Activated CD8-positive, alpha-beta memory T cell treated with anti-CD3 and anti-CD28 coated beads, Interleukin-2, amount 10 ng/mL, durations not matched to agents 7 days and 5 days (primary cell): ENCODE measurements around the gene PRKCE. TPM values are rescaled to one million over a fixed set of nuclear protein-coding genes. Genes with fewer than 3 reads are reported as not detected.
A peak's percentile ranks its signal among the peaks of the same experiment; 100 is the strongest.

Source experiments
- ATAC-seq: fragments of 150-1000 bp; cut with Tn5 transposase; one replicate; pipeline ENCODE4 v1.10.0; 2021; ENCODE audit warnings: moderate library complexity
- CTCF ChIA-PET: fragments of 350-600 bp; sonication (Branson Sonifier 250); formaldehyde crosslinking; loops from one replicate; lab custom pipeline; 2021; ENCODE audit warnings: antibody characterized with exemption; lab: Charles Lee
- DNase-seq: peaks from one replicate; pipeline ENCODE4 v3.0.0-alpha.2; 2020
- H3K27ac Mint-ChIP-seq: one replicate; pipeline ENCODE4 v1.8.0; 2021; ENCODE audit warnings: mild to moderate bottlenecking, mixed read lengths
- H3K27me3 Mint-ChIP-seq: one replicate; pipeline ENCODE4 v1.8.0; 2021; ENCODE audit warnings: mixed read lengths
- H3K36me3 Mint-ChIP-seq: one replicate; pipeline ENCODE4 v1.8.0; 2021; ENCODE audit warnings: mild to moderate bottlenecking, mixed read lengths
- H3K4me1 Mint-ChIP-seq: one replicate; pipeline ENCODE4 v1.8.0; 2021; ENCODE audit warnings: mixed read lengths
- H3K4me3 Mint-ChIP-seq: one replicate; pipeline ENCODE4 v1.8.0; 2021; ENCODE audit warnings: mild to moderate bottlenecking, moderate library complexity, mixed read lengths
- H3K9me3 Mint-ChIP-seq: one replicate; pipeline ENCODE4 v1.8.0; 2022; ENCODE audit warnings: low read depth, mixed read lengths
- total RNA-seq, 2 experiments: library from RNA; stranded (reverse); gene quantifications; one replicate each; pipeline ENCODE4 v1.2.3, GENCODE V29; 2021

Gene PRKCE
- total RNA-seq, 2 experiments from 2014 or later, result 16.7 to 39.2 TPM

- ATAC-seq (no peak), DNase-seq (no peak)
- Mint-ChIP-seq H3K9me3 (peaks cover 5% of the 10 kb centered on the region), H3K27me3 (no peaks in the 10 kb centered on the region), H3K36me3 (peaks cover 53% of the 10 kb centered on the region), H3K27ac (no peak overlapping the region), H3K4me3 (no peak overlapping the region), H3K4me1 (peaks cover 48% of the 10 kb centered on the region)
- CTCF ChIA-PET, result no interaction called here
These were observed 372.8 kb downstream of the PRKCE start for GRCh38 chr2:46024146-46024779.

GRCh38 chr2:46025081-46025480 lies 373.6 kb downstream of the PRKCE start:
- no peaks in the 10 kb centered on the region for H3K27me3 Mint-ChIP-seq
- CTCF ChIA-PET, result no interaction called here
- DNase-seq, result no peak
- H3K27ac Mint-ChIP-seq, result no peak overlapping the region
- H3K4me1 Mint-ChIP-seq, result peaks cover 47% of the 10 kb centered on the region
- H3K36me3 Mint-ChIP-seq, result peaks cover 52% of the 10 kb centered on the region
- H3K9me3 Mint-ChIP-seq, result peaks cover 5% of the 10 kb centered on the region
- ATAC-seq, result no peak
- no peak overlapping the region for H3K4me3 Mint-ChIP-seq

GRCh38 chr2:46025676-46026075 lies 374.2 kb downstream of the PRKCE start:
- Mint-ChIP-seq H3K27ac (no peak overlapping the region), H3K27me3 (no peaks in the 10 kb centered on the region), H3K4me3 (no peak overlapping the region), H3K9me3 (peaks cover 2% of the 10 kb centered on the region), H3K36me3 (peaks cover 48% of the 10 kb centered on the region), H3K4me1 (peaks cover 47% of the 10 kb centered on the region)
- CTCF ChIA-PET, result no interaction called here
- ATAC-seq (no peak), DNase-seq (no peak)

GRCh38 chr2:46026431-46026830 lies 375.0 kb downstream of the PRKCE start:
- peaks cover 2% of the 10 kb centered on the region for H3K9me3 Mint-ChIP-seq
- CTCF ChIA-PET, result no interaction called here
- no peak for ATAC-seq
- H3K27ac Mint-ChIP-seq, result no peak overlapping the region
- no peak overlapping the region for H3K4me3 Mint-ChIP-seq
- H3K27me3 Mint-ChIP-seq, result no peaks in the 10 kb centered on the region
- no peak for DNase-seq
- peaks cover 48% of the 10 kb centered on the region for H3K4me1 Mint-ChIP-seq
- peaks cover 46% of the 10 kb centered on the region for H3K36me3 Mint-ChIP-seq

DNA sequence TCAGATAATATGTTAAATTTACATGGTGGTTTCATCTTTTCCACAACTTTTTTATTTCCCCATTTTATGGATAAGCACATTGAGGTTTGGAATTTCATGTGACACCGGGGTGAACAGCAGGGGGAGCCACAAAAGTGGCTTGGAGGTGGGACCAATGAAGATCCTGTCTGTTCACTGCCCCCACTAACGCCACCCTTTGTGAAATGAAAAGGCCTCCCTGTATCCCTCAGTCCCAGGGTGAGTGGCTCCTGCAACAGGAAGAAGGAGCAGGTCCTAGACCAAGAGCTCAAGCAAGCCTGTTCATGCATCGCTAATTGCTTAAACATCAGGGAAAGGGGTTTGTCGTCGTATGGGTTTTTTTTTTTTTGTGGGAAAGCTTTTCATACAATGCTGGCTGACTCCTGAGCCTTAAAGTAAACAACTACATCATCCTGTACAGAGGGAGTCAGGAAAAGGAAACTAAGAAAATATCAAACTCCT lies 377.9 kb downstream of the PRKCE start:
- peaks cover 41% of the 10 kb centered on the region for H3K36me3 Mint-ChIP-seq
- no peak overlapping the region for H3K27ac Mint-ChIP-seq
- no peaks in the 10 kb centered on the region for H3K9me3 Mint-ChIP-seq
- no peak overlapping the region for H3K4me3 Mint-ChIP-seq
- no peaks in the 10 kb centered on the region for H3K27me3 Mint-ChIP-seq
- peaks cover 46% of the 10 kb centered on the region for H3K4me1 Mint-ChIP-seq
- ATAC-seq (no peak), DNase-seq (no peak)
- CTCF ChIA-PET, result interaction anchor here (1.0 to 1.8 kb wide), 4 partner anchors 11 to 34 kb away, joined by 3 to 7 read pairs (median 6); no protein-coding TSS in a partner anchor

DNA sequence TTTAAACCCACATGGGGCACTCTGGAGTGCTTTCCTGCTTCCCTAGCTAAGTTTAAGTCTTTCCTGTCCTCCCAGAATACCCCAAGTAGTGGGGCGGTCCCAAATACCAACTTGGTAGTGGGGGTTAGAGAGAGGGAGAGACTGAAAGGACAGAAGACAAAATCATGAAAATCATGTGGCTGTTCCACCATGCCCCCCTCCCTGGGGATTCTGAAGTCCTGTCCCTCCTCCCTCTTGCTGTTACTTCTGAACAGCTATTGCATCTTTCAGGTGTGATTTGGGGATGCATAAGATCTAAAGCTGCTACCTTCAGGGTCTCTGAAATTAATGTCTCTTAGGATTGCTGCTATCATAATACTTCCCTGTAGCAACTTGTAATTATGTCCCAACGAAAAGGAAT lies 378.9 kb downstream of the PRKCE start:
- DNase-seq (no peak), ATAC-seq (no peak)
- H3K4me3 Mint-ChIP-seq, result no peak overlapping the region
- peak overlapping the region; percentile 14 for H3K27ac Mint-ChIP-seq
- peaks cover 48% of the 10 kb centered on the region for H3K4me1 Mint-ChIP-seq
- CTCF ChIA-PET, result interaction anchor here (0.6 to 1.8 kb wide), 8 partner anchors 11 to 366 kb away, joined by 3 to 7 read pairs (median 4); no protein-coding TSS in a partner anchor
- peaks cover 35% of the 10 kb centered on the region for H3K36me3 Mint-ChIP-seq
- H3K27me3 Mint-ChIP-seq, result no peaks in the 10 kb centered on the region
- no peaks in the 10 kb centered on the region for H3K9me3 Mint-ChIP-seq

DNA sequence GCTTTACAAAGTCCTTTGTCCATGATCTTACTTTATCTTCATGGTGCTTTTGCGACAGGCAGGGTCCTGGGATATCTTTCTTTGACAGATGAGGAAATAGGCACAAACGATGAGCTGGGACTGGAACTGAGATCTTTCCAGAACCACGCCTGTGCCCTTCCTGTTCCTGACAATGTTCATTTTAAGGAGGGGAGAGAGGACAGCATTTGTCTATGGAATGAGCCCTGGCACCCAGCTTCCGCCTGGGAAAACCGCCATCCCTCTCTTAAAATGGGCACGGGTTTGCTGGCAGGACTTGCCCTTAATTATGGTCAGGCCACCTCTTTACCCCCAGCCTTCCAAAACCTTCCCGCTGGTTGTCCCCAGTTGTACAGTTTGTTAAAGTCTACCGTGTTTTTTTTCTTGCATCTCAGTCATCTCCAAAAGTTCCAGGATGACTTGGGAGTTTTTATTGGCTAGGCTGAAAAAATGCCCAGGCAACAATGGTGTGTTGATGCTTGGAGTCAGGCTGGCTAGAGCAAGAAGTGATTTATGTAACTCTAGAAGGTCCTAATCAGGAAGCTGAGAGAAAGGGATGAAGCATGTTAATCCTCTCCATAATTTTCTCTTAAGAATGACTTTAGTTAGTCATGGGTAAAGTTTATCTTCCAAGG lies 380.8 kb downstream of the PRKCE start:
- Mint-ChIP-seq H3K27ac (peak overlapping the region; percentile 76), H3K9me3 (no peaks in the 10 kb centered on the region), H3K27me3 (no peaks in the 10 kb centered on the region), H3K4me3 (no peak overlapping the region), H3K4me1 (peaks cover 49% of the 10 kb centered on the region), H3K36me3 (peaks cover 25% of the 10 kb centered on the region)
- CTCF ChIA-PET, result interaction anchor here (1.1 to 1.6 kb wide), 3 partner anchors 13 to 39 kb away, joined by 3 to 6 read pairs (median 3); no protein-coding TSS in a partner anchor
- DNase-seq (no peak), ATAC-seq (no peak)

DNA sequence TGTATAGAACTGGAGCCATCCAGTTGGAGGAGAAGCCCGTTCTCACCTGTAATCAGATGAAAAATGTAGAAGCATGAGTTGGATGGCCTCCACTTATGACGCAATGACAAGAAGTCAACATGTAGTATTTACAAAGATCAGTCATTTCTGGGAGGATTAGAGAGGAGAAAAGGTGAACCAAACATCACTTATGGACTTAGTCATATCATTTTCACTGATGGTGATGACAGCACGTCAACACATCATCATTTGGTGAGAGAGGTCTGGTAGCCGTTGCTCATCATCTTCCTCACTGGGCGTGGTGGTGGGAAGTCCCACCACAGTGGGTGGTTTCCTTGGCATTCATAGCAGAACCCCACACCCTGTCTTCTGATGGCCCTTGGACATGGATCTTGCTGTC lies 381.5 kb downstream of the PRKCE start:
- peaks cover 49% of the 10 kb centered on the region for H3K4me1 Mint-ChIP-seq
- H3K9me3 Mint-ChIP-seq, result no peaks in the 10 kb centered on the region
- no peaks in the 10 kb centered on the region for H3K27me3 Mint-ChIP-seq
- DNase-seq, result peak; percentile 85
- peak; percentile 82 for ATAC-seq
- H3K4me3 Mint-ChIP-seq, result no peak overlapping the region
- H3K27ac Mint-ChIP-seq, result peak overlapping the region; percentile 71
- H3K36me3 Mint-ChIP-seq, result peaks cover 22% of the 10 kb centered on the region
- CTCF ChIA-PET, result interaction anchor here (1.5 to 1.6 kb wide), 2 partner anchors 14 to 40 kb away, joined by 3 to 6 read pairs; no protein-coding TSS in a partner anchor

DNA sequence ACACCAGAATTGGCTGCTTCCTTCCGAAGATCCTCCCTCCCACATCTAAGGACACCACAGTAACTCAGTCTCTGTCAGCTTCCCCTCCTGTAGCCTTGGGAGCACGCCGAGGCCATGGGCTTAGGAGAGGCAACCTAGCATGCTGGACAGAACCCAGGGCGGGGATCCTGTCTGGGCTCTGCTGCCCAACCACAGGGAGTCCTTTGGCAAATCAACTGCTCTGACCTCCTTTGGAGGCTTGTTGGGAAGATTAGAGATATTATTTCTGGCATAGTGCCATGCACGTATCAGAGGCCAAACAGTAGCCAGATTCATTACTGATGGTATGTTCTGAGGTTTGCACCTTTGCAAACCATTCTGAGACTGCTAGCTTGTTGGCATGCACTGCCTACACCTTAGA lies 383.1 kb downstream of the PRKCE start:
- DNase-seq (no peak), ATAC-seq (no peak)
- Mint-ChIP-seq H3K4me1 (peaks cover 42% of the 10 kb centered on the region), H3K9me3 (no peaks in the 10 kb centered on the region), H3K27ac (no peak overlapping the region), H3K27me3 (no peaks in the 10 kb centered on the region), H3K4me3 (no peak overlapping the region), H3K36me3 (peaks cover 21% of the 10 kb centered on the region)
- CTCF ChIA-PET, result no interaction called here

GRCh38 chr2:46036929-46037328 lies 385.5 kb downstream of the PRKCE start:
- Mint-ChIP-seq H3K4me1 (peaks cover 21% of the 10 kb centered on the region), H3K4me3 (no peak overlapping the region), H3K36me3 (peaks cover 13% of the 10 kb centered on the region), H3K9me3 (no peaks in the 10 kb centered on the region), H3K27me3 (no peaks in the 10 kb centered on the region), H3K27ac (no peak overlapping the region)
- DNase-seq, result no peak
- CTCF ChIA-PET, result no interaction called here
- ATAC-seq, result no peak

DNA sequence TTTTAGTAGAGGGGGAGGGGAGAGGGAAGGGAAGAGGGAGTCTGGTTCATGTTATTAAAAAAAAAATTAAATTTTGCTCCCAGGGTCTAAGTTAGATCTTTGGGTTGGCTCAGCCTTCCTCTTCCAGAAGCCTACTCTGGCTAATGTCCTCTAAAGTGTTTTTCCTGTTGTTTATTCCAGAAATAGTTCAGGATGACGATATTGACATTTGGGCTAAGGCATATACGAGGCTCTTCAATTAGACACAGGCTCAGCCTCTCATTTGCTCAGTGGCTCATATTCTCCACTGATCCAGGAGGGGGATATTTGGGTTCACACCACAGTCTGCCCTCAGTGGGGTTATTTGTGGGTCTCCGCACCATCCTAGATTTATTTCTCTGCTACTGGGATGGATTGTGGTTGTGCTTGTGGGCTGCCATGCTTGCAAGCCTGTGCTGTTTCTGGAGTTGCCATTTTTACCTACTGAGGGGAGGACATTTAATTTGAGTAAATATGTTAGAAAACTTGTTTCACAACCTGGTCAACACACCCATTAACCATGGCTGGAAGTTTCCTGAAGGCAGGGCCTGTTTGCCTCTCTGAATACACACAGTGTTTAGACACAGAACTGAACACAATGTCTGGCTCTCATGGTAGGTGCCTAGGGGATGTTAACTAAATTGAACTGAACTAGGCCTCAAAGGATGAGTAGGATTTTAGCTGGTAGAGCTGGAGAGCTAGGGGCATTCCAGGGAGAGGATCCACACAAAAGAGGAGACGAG lies 388.2 kb downstream of the PRKCE start:
- Mint-ChIP-seq H3K9me3 (peaks cover 2% of the 10 kb centered on the region), H3K4me1 (peaks cover 1% of the 10 kb centered on the region), H3K36me3 (peaks cover 5% of the 10 kb centered on the region), H3K27ac (no peak overlapping the region), H3K4me3 (no peak overlapping the region), H3K27me3 (no peaks in the 10 kb centered on the region)
- ATAC-seq, result no peak
- DNase-seq, result no peak
- CTCF ChIA-PET, result interaction anchor here (1.0 kb wide), 1 partner anchor 21 kb away, joined by 3 read pairs; no protein-coding TSS in a partner anchor

- H3K27me3 Mint-ChIP-seq, result no peaks in the 10 kb centered on the region
- H3K9me3 Mint-ChIP-seq, result peaks cover 2% of the 10 kb centered on the region
- CTCF ChIA-PET, result interaction anchor here (1.0 kb wide), 1 partner anchor 22 kb away, joined by 3 read pairs; no protein-coding TSS in a partner anchor
- H3K4me1 Mint-ChIP-seq, result peaks cover 6% of the 10 kb centered on the region
- ATAC-seq, result no peak
- no peak overlapping the region for H3K27ac Mint-ChIP-seq
- no peak for DNase-seq
- peaks cover 6% of the 10 kb centered on the region for H3K36me3 Mint-ChIP-seq
- H3K4me3 Mint-ChIP-seq, result no peak overlapping the region
These were observed 389.2 kb downstream of the PRKCE start for GRCh38 chr2:46040563-46041155.

DNA sequence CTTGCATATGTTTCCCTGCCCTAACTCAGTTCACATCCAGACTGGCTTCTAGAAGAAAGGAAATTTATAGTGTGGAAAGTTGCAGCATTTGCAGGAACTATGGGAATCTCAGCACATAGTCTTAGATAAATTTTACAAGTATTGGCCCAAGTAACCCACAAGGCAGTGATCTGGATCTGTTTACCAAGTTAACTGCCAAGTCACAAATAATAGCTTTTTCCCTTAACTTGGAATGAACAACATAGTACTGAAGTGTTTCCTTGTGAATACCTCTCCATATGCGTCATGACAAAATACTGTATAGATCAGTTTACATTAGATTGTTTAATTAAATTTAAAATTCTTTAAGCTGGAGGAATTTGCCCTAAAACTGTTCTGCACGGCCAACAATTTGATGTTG lies 390.0 kb downstream of the PRKCE start:
- H3K27ac Mint-ChIP-seq, result no peak overlapping the region
- DNase-seq (no peak), ATAC-seq (no peak)
- H3K4me3 Mint-ChIP-seq, result no peak overlapping the region
- no peaks in the 10 kb centered on the region for H3K27me3 Mint-ChIP-seq
- peaks cover 2% of the 10 kb centered on the region for H3K9me3 Mint-ChIP-seq
- peaks cover 6% of the 10 kb centered on the region for H3K36me3 Mint-ChIP-seq
- CTCF ChIA-PET, result no interaction called here
- H3K4me1 Mint-ChIP-seq, result peaks cover 9% of the 10 kb centered on the region
